ENCODE data around the gene TNFSF8. TPM values are rescaled to one million over a fixed set of nuclear protein-coding genes. Genes with fewer than 3 reads are reported as not detected.

TNFSF8 gene
- total RNA-seq, 1 donor from 2014 or later = 1.0 TPM

- H3K9me3 Mint-ChIP-seq = no peaks in the 10 kb centered on the region
- H3K36me3 Mint-ChIP-seq (ENCODE audit: low read depth) = no peaks in the 10 kb centered on the region
- H3K4me1 Mint-ChIP-seq = peaks cover 32% of the 10 kb centered on the region
- intact Hi-C loops (cut with micrococcal nuclease) = loop anchor here (1.0 to 10.0 kb wide), 3 partner anchors 10 to 505 kb away; no protein-coding TSS in a partner anchor
- no peaks in the 10 kb centered on the region for H3K27me3 Mint-ChIP-seq
- no peak overlapping the region for H3K4me3 Mint-ChIP-seq
- TF ChIP-seq CTCF (IDR thresholded peaks at IDR 0.05) = no peak
- DNase-seq (no peak), ATAC-seq (ENCODE audit: low read depth) (no peak)
- CTCF ChIA-PET = interaction anchor here (0.7 to 2.8 kb wide), 5 partner anchors 8 to 575 kb away, joined by 3 to 14 read pairs (median 4); no protein-coding TSS in a partner anchor
- no peak overlapping the region for H3K27ac Mint-ChIP-seq
- POLR2A ChIA-PET = interaction anchor here (0.7 to 2.5 kb wide), 7 partner anchors 10 to 202 kb away, joined by 3 to 8 read pairs (median 4); partner anchors contain the start of gene TNFSF8
Measured at GRCh38 chr9:114899461-114899860, 30.9 kb downstream of the TNFSF8 start.

- ChIA-PET CTCF (interaction anchor here (0.7 to 2.8 kb wide), 4 partner anchors 8 to 575 kb away, joined by 4 to 14 read pairs (median 8); no protein-coding TSS in a partner anchor), POLR2A (interaction anchor here (0.6 to 2.5 kb wide), 7 partner anchors 9 to 499 kb away, joined by 3 to 8 read pairs (median 3); partner anchors contain the start of gene TNFSF8)
- no peaks in the 10 kb centered on the region for H3K27me3 Mint-ChIP-seq
- no peak overlapping the region for H3K4me3 Mint-ChIP-seq
- peak; percentile 81 for ATAC-seq (ENCODE audit: low read depth)
- no peak for TF ChIP-seq CTCF (IDR thresholded peaks at IDR 0.05)
- peaks cover 39% of the 10 kb centered on the region for H3K4me1 Mint-ChIP-seq
- no peak for DNase-seq
- intact Hi-C loops (cut with micrococcal nuclease) = loop anchor here (1.0 to 10.0 kb wide), 3 partner anchors 9 to 504 kb away; no protein-coding TSS in a partner anchor
- no peaks in the 10 kb centered on the region for H3K9me3 Mint-ChIP-seq
- no peaks in the 10 kb centered on the region for H3K36me3 Mint-ChIP-seq (ENCODE audit: low read depth)
- H3K27ac Mint-ChIP-seq = no peak overlapping the region
Measured at GRCh38 chr9:114898741-114899140, 31.6 kb downstream of the TNFSF8 start.

GRCh38 chr9:114897196-114897595, 33.2 kb downstream of the TNFSF8 start:
- CTCF ChIA-PET = interaction anchor here (2.8 kb wide), 1 partner anchor 13 kb away, joined by 14 read pairs; no protein-coding TSS in a partner anchor
- TF ChIP-seq CTCF (IDR thresholded peaks at IDR 0.05) = no peak
- H3K27ac Mint-ChIP-seq = no peak overlapping the region

GRCh38 chr9:114896344-114896743, 34.0 kb downstream of the TNFSF8 start:
- DNase-seq (no peak), ATAC-seq (ENCODE audit: low read depth) (no peak)
- TF ChIP-seq CTCF (IDR thresholded peaks at IDR 0.05) = no peak
- no peaks in the 10 kb centered on the region for H3K36me3 Mint-ChIP-seq (ENCODE audit: low read depth)
- no peak overlapping the region for H3K27ac Mint-ChIP-seq
- H3K4me3 Mint-ChIP-seq = no peak overlapping the region
- peaks cover 5% of the 10 kb centered on the region for H3K9me3 Mint-ChIP-seq
- POLR2A ChIA-PET = interaction anchor here (0.9 kb wide), 1 partner anchor 50 kb away, joined by 3 read pairs; no protein-coding TSS in a partner anchor
- H3K27me3 Mint-ChIP-seq = no peaks in the 10 kb centered on the region
- intact Hi-C loops (cut with micrococcal nuclease) = loop anchor here (10.0 kb wide), 2 partner anchors 318 to 502 kb away; no protein-coding TSS in a partner anchor
- peaks cover 40% of the 10 kb centered on the region for H3K4me1 Mint-ChIP-seq
- CTCF ChIA-PET = interaction anchor here (0.9 kb wide), 1 partner anchor 10 kb away, joined by 3 read pairs; no protein-coding TSS in a partner anchor

More at GRCh38 chr9:114897196-114897595, 33.2 kb downstream of the TNFSF8 start:
- ATAC-seq (ENCODE audit: low read depth) = no peak
- intact Hi-C loops (cut with micrococcal nuclease) = loop anchor here (10.0 kb wide), 2 partner anchors 318 to 502 kb away; no protein-coding TSS in a partner anchor
- H3K27me3 Mint-ChIP-seq = no peaks in the 10 kb centered on the region
- no peak for DNase-seq
- peaks cover 2% of the 10 kb centered on the region for H3K9me3 Mint-ChIP-seq
- no peak overlapping the region for H3K4me3 Mint-ChIP-seq
- peaks cover 37% of the 10 kb centered on the region for H3K4me1 Mint-ChIP-seq
- POLR2A ChIA-PET = interaction anchor here (0.7 kb wide), 1 partner anchor 475 kb away, joined by 4 read pairs; no protein-coding TSS in a partner anchor
- no peaks in the 10 kb centered on the region for H3K36me3 Mint-ChIP-seq (ENCODE audit: low read depth)

- Mint-ChIP-seq H3K27me3 (no peaks in the 10 kb centered on the region), H3K4me3 (no peak overlapping the region), H3K36me3 (ENCODE audit: low read depth) (no peaks in the 10 kb centered on the region), H3K27ac (peak overlapping the region; percentile 84), H3K4me1 (peaks cover 48% of the 10 kb centered on the region), H3K9me3 (peaks cover 5% of the 10 kb centered on the region)
- no peak for DNase-seq
- CTCF ChIA-PET = interaction anchor here (0.6 to 0.9 kb wide), 2 partner anchors 11 to 929 kb away, joined by 3 read pairs; no protein-coding TSS in a partner anchor
- intact Hi-C loops (cut with micrococcal nuclease) = loop anchor here (10.0 kb wide), 2 partner anchors 319 to 501 kb away; no protein-coding TSS in a partner anchor
- POLR2A ChIA-PET = interaction anchor here (0.9 kb wide), 1 partner anchor 51 kb away, joined by 3 read pairs; no protein-coding TSS in a partner anchor
- TF ChIP-seq CTCF (IDR thresholded peaks at IDR 0.05) = no peak
- ATAC-seq (ENCODE audit: low read depth) = no peak
Measured at GRCh38 chr9:114895521-114895991, 34.8 kb downstream of the TNFSF8 start.

Data from activated B cell treated with CpG ODN at 0.5 μM for 24 hours (primary cell).